ENCODE data around the gene PILRB. TPM values are rescaled to one million over a fixed set of nuclear protein-coding genes. Genes with fewer than 3 reads are reported as not detected.
A peak's percentile ranks its signal among the peaks of the same experiment; 100 is the strongest.

The PILRB gene
- total RNA-seq, 1 experiment from 2014 or later: 73.2 TPM

GRCh38 chr7:100390286-100391009 is 32.5 kb downstream of the PILRB start:
- ChIA-PET CTCF (interaction anchor here (1.1 kb wide), 1 partner anchor 17 kb away, joined by 5 read pairs; no protein-coding TSS in a partner anchor), POLR2A (no interaction called here)
- H3K27ac ChIP-seq (ENCODE audit: low read length): no peak overlapping the region
- H3K4me1 ChIP-seq (ENCODE audit: control insufficient read depth, insufficient read depth, low read length): no peaks in the 10 kb centered on the region
- ATAC-seq (peak; percentile 63; the same call in 1 of the 2 replicates), DNase-seq (ENCODE audit: low read depth, low spot score) (no peak)
- in situ Hi-C loops (cut with HindIII; ENCODE audit: low pct_unique_long_range_greater_than_20kb, low sequenced_read_pairs): no loop called here
- BruUV-seq (replicated peaks): no TSS peak
- no peaks in the 10 kb centered on the region for H3K9me3 ChIP-seq (ENCODE audit: control insufficient read depth, insufficient read depth, low read depth, low read length)
- intact Hi-C loops (cut with micrococcal nuclease; ENCODE audit: unreplicated experiment): no loop called here
- H3K27me3 ChIP-seq (ENCODE audit: control insufficient read depth, insufficient read depth, low read length): no peaks in the 10 kb centered on the region
- H3K4me3 ChIP-seq (ENCODE audit: low read depth in 2 of 2, low read length in 2 of 2): no peak overlapping the region
- H3K36me3 ChIP-seq (ENCODE audit: control insufficient read depth, insufficient read depth, low read length): no peaks in the 10 kb centered on the region
- TF ChIP-seq REST (IDR thresholded peaks at IDR 0.05; ENCODE audit: insufficient read depth in 1 of 2, low read depth in 2 of 2, low read length in 1 of 2) (no peak), CTCF (IDR thresholded peaks at IDR 0.05) (no peak), SIN3A (IDR thresholded peaks at IDR 0.05; ENCODE audit: borderline replicate concordance, insufficient read depth, low read depth, low read length) (no peak), TCF7L2 (IDR thresholded peaks at IDR 0.05; ENCODE audit: low read depth, low read length) (no peak), POLR2AphosphoS5 (IDR thresholded peaks at IDR 0.05; ENCODE audit: low read depth, low read length) (no peak)

GRCh38 chr7:100393233-100393905 is 35.5 kb downstream of the PILRB start:
- ChIA-PET POLR2A (no interaction called here), CTCF (no interaction called here)
- Histone ChIP-seq H3K27me3 (ENCODE audit: control insufficient read depth, insufficient read depth, low read length) (no peaks in the 10 kb centered on the region), H3K36me3 (ENCODE audit: control insufficient read depth, insufficient read depth, low read length) (no peaks in the 10 kb centered on the region), H3K4me1 (ENCODE audit: control insufficient read depth, insufficient read depth, low read length) (no peaks in the 10 kb centered on the region), H3K4me3 (ENCODE audit: low read depth in 2 of 2, low read length in 2 of 2) (no peak overlapping the region), H3K27ac (ENCODE audit: low read length) (no peak overlapping the region), H3K9me3 (ENCODE audit: control insufficient read depth, insufficient read depth, low read depth, low read length) (no peaks in the 10 kb centered on the region)
- no TSS peak for BruUV-seq (replicated peaks)
- ATAC-seq (no peak), DNase-seq (ENCODE audit: low read depth, low spot score) (no peak)
- no peak for TF ChIP-seq TCF7L2 (IDR thresholded peaks at IDR 0.05; ENCODE audit: low read depth, low read length)
- no peak for TF ChIP-seq POLR2AphosphoS5 (IDR thresholded peaks at IDR 0.05; ENCODE audit: low read depth, low read length)
- no peak for TF ChIP-seq SIN3A (IDR thresholded peaks at IDR 0.05; ENCODE audit: borderline replicate concordance, insufficient read depth, low read depth, low read length)
- TF ChIP-seq CTCF (IDR thresholded peaks at IDR 0.05): no peak
- TF ChIP-seq REST (IDR thresholded peaks at IDR 0.05; ENCODE audit: insufficient read depth in 1 of 2, low read depth in 2 of 2, low read length in 1 of 2): no peak
- in situ Hi-C loops (cut with HindIII; ENCODE audit: low pct_unique_long_range_greater_than_20kb, low sequenced_read_pairs) (no loop called here), intact Hi-C loops (cut with micrococcal nuclease; ENCODE audit: unreplicated experiment) (no loop called here)
